Stimulated activated CD8-positive, alpha-beta memory T cell treated with anti-CD3 and anti-CD28 coated beads, Interleukin-7, amount 100 ng/mL, for 1 hour (primary cell): Measurements from ENCODE around the gene EFNA4.
"Not testable (repeated sequence)": the region's sequence is repeated elsewhere in the genome, so short reads cannot be mapped to it uniquely, and the experiment has no call there.

ENCODE experiments used
- DNase-seq, 2 donors: peaks; one replicate each; pipeline ENCODE4 v3.0.0-alpha.2; 2020; ENCODE audit warnings: low read depth in 2 of 2

EFNA4 gene

DNA sequence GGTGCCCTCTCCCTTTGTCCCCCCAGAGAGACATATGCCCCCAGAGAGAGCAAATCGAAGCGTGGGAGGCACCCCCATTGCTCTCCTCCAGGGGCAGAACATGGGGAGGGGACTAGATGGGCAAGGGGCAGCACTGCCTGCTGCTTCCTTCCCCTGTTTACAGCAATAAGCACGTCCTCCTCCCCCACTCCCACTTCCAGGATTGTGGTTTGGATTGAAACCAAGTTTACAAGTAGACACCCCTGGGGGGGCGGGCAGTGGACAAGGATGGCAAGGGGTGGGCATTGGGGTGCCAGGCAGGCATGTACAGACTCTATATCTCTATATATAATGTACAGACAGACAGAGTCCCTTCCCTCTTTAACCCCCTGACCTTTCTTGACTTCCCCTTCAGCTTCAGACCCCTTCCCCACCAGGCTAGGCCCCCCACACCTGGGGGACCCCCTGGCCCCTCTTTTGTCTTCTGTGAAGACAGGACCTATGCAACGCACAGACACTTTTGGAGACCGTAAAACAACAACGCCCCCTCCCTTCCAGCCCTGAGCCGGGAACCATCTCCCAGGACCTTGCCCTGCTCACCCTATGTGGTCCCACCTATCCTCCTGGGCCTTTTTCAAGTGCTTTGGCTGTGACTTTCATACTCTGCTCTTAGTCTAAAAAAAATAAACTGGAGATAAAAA, 23.5 kb downstream of the EFNA4 start:
- no peak for DNase-seq

DNA sequence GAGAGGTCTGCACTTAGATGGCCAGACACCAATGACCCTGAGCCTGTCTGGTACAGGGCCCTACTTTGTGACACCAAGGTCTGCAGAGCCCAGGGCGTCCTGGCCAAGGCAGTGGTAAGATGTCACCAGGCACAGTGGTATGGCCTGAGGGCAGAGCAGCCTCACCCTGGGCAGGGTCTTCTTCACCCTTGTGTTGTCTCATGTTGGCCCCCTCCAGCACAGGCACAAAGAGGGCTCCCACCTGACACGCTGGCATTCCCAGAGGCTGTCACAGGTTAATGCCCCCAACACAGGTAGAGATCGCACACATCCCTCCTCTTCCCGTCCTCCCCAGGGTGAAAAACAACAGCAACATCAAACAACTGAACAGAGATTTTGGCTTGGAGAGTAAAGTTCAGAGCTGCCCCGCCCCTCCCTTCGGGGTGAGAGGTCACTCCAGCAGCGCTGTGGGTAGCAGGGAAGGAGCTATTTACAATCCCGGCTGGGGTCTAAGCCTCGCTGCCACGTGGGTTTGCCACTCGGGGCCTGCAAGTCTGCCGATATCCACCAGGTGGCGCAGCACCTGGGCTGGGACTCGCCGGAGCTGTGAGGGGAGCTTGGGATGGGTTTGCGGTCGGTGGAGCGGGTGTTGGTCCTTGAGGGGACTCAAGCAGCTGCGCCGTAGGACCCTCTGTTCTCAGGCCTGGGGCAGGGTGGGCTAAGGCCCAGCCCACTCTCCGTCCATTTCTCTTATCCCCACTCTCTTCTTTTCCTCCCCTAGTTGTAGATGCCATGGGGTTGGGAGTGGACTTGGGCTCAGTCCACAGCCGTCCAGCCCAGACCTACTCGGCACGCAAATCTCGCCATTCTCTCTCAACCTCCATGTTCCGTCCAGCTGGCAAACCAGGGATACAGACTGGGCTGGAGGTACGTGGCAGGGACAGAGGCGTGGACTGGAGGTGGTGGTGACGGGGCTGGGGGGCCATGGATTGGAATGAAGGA, 27.8 kb downstream of the EFNA4 start:
- DNase-seq, result peak; percentile 61 to 70

DNA sequence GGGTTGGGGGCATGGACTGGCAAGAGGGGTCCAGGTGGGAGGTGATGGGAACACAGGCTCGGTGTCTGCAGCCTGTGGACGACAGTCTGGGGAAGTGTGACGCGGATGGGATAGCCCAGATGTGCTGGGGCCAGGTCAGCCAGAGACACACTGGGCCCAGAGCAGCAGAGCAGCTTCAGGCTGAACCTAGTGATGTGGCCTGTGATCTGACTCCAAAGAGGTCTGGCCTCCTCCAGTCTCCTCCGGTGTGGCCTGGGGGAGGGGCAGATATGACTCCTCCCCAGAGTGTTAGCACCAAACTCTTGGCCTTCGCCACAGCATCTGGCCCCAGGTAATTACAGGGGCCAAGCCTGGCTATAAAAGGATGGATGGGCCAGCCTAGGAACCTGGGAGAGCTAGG, 28.6 kb downstream of the EFNA4 start:
- no peak for DNase-seq

DNA sequence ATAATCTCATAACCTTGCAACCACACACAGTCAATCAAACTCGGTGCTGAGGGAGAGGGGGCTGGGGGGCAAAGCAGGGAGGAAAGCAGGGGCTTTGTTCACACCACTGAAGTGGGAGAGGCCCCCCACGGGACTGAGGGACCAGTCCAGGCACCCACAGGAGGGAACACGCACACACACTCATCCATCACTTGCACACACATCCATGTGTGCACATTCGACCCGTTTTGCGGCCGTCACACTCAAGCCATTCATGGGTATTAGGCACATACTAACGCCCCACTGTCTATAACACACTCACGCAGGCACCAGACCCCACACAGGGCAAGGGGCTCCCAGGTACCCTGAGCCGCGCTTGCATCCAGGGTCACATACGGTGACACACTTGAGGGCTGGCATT, 29.1 kb downstream of the EFNA4 start:
- no peak for DNase-seq

DNA sequence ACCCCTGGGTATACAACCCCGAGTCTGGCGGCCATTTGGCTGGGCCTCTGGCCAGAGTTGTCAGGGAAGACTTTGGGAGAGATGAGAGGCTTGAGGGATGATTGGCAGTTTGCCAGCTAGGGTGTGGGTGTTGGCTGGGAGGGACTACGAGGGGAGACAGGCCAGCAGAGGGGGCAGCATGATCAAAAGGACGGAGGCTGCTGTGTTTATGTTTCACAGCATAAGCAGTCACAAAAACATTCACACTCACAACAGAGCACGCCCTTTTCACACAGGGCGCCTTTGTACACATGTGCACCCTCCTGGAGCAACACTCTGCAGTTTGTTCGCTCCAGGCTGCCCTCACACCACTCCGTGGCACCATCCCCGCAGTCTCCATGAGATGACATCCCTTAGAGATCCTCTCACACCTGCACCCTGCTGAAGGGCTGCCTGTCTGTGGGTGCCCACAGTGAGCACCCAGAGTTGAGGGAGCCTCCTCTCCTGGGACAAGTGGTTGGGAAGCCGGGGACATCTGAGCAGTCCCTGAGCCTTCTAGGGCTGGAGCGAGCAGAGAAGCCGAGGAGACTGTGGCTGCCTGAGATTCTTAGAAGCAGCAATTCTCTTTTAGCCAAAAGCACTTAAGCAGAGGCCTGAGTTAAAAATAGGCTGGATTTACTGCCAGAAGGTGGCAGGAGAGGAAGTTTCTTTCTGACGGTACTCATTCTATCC, 30.5 kb downstream of the EFNA4 start:
- DNase-seq, result no peak

DNA sequence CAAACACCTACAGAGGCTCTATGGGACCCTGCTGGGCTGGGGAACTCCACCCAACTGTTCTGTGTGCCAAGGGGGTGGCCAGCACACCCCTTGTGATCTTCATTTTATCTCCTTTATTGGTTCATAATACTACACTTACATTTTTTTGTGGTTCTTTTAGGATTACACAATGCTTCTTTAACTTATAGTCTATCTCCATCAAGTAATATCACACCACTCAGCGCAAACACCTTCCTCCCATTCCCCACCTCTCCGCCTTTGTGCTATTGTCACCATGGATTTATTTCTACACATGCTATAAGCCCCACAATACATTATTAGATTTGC, 31.0 kb downstream of the EFNA4 start:
- DNase-seq, result no peak

DNA sequence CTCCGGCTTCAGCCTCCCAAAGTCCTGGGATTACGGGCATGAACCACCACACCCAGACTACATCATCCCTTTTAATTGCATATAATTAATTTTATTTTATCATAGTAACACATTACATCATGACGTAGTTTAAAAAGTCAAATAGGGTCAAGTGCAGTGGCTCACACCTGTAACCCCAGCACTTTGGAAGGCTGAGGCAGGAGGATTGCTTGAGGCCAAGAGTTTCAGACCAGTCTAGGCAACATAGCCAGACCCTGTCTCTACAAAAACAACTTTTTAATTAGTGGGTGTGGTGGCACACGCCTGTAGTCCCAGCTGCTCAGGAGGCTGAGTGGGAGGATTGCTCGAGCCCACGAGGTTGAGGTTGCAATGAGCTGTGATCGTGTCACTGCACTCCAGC, 35.8 kb downstream of the EFNA4 start:
- DNase-seq, result no peak

DNA sequence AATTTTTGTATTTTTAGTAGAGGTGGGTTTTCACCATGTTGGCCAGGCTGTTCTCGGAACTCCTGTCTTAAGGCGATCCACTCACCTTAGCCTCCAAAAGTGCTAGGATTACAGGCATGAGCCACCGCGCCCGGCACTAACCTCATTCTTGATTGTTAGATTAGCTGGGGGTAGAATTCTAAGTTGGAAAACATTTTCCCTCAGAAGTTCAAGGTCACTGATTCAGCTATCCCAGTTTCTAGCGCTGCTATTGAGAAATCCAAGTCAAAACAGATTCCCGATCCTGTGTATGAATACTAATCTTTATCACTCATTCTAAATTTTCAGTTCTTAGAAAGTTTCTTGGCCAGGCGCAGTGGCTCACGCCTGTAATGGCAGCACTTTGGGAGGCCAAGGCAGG, 39.8 kb downstream of the EFNA4 start:
- DNase-seq, result no peak

DNA sequence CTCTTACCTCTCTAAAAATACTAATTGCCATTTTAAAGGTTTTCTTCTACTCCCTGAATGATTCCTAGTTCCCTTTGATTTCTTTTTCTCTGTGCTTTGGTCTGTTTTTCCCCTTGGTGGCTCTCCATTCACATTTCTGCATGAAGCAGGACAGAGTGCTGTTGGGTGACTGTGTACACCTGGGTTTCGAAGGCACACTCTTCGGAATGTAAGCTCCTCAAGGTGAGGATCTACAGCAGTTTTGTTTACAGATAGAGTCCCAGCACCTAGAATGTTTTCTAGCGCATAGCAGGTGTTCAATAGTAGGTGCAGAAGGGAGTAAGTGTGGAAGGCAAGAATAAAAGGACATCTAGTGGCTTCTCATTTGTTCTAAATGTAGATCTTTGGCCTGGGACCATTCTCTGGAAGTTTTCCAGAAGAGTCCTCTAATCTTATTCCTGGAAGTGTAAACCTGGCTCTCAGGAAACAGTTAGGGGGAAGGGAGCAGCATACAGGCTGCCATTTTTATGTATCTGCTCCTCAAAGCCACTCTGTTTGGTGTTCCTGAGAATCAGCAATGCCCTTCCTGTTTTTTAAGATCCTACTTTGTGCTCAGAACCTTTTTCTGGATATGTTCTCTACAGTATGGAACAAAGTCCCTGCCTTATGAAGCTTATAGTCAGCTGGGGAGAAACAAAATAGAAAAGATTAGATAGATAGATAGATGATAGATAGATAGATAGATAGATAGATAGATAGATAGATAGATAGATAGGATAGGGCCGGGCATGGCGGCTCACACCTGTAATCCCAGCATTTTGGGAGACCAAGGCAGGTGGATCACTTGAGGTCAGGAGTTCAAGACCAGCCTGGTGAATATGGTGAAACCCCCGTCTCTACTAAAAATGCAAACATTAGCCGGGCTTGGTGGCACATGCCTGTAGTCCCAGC, 41.3 kb downstream of the EFNA4 start:
- no peak for DNase-seq

DNA sequence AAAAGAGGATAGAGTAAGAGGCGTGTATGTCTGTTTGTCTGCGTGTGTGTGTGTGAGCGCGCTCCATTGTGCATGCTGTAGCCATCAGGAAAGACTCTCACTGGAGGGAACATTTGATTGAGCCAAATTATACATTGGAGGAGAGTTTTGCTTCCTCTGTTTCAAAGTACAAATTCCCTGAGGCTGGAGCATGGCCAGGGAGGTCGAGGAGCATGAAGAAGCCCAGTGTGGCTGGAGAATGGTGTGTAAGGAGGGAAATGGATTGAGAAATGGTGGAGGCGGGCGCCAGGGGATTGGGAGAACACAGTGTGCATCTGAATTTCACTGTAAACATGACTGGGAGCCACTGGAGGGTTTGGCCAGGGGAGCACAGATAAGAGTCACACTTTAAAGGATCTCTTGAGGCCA, 42.1 kb downstream of the EFNA4 start:
- DNase-seq, result no peak

DNA sequence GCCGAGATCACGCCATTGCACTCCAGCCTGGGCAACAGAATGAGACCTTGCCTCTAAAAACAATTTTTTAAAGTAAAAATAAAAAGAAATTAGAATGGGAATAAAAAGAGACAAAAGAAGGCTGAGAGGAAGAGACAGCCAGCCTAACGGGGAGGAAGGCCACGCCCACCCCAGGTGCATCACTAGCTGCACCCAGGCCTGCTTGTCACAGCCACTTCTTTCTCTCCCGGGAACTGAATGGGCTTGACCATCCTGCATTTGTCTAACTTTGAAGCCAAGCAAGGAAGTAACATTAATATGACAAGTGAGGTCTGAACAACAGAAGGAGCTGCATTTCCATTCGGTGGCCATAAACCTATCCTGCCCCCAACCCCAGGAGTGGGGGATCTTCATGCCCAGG, 43.3 kb downstream of the EFNA4 start:
- DNase-seq, result no peak

DNA sequence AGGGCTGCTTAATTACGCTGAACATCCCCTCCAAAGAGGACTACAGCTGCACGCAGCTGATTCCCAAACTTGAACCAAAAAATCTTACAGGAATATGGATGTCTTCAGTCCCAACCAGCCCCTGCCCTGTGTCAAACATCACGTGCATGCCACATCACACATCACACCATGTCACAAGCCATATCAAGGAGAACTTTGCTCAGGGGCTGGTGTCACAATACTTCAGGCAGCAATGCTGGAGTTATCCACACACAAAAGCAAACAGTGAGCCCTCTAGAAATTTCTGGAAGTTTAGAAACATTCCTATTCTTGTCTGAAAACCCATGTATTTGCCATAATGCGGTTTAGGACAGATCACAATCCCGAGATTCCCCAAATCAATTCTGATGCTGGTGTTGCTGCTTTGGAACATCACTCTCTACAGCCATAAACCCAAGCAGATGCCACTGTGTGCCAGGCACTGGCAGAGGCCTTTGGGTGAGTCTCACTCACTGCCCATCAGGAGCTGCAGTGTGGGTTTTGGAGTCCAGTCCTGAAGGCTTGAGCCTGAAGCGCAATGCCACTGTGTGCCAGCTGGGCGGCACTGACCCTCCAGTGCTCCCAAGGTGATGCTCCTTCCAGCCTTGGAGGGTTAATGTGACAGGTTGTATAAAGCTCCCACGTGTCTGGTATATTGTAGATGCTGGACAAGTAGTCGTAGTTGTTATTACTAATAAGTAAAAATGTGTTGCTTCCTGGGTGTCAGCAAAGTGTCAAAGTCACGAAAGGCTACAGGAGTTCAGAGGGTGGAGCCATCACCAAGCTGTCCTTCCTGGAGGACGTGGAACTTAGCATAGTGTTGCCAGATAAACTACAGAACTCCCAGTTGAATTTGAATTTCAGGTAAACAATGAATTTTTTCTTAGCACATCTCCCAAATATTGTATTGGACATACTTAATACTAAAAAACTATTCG, 44.0 kb downstream of the EFNA4 start:
- DNase-seq, result no peak

DNA sequence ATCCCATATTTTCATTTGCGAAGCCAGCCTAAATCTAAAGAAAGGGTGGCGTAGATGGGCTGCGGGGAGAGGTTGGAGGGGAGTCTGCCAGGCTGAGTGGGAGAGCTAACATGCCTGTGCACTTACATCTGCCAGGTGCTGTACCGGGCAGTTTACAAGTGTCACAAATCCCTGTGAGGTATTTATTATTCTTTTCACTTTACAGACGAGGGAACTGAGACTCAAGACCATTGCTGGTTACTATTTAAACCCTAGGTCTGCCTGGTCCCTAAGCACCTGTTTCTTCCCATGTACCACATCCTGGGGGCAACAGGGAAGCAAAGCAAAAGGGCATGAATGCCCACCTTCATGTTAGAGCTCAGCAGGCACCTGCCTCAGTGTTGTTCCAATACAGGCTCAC, 44.8 kb downstream of the EFNA4 start:
- DNase-seq, result no peak

DNA sequence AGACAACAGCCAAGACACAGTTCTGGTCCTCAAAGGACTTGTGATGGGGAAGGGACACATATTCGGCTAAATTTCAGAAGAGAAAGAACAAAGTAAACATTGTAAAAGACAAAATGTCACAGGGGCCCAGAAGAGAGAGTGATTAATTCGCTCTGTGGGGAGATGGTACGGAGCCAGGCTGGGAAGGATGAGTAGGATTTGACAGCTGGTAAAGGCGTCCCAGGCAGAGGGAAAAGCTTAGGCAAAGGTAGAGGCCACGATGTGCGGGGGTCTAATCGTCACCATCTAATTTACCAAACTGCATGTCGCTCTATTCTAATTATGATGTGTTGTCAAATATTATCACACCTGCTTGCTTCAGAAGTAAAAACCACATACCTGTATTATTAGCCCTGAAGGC, 46.8 kb downstream of the EFNA4 start:
- DNase-seq, result no peak

DNA sequence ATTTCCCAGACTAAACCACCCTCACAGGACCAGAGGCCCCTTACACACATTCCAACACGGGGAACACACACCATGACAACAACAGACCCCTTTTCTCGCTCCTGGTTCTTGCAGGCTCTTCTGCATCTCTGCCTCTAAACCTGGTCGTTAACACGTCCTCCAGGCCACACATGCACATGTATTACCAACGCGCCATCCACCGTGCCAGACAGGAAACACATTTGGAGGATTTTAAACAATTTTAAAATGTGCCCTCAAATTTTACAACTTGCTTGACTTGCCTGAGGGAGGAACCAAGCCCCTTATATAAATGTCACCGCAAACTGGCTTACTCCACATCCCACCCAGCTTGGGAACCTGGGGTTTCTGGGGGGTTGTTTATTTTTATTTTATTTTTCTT, 47.3 kb downstream of the EFNA4 start:
- DNase-seq, result no peak

DNA sequence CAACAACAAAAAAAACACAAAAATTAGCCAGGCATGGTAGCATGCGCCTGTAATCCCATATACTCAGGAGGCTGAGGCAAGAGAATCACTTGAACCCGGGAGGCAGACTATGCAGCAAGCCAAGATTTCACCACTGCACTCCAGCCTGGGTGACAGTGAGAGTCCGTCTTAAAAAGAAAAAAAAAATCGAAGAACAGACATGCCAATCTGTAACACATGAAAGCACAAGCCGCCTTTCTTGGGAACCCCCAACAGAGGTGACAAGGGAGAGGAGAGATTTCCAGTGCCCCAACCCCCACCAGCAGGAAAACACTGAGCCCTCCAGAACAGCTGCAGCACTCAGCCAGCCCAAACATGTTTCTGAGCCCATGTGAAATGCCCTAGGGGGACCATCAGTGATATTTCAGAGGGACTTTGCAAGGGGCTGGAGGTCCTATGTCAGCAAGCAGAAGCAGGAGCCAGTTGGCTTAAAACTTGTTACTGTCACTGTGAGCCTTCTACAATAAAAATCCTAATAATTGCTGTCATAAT, 50.0 kb downstream of the EFNA4 start:
- no peak for DNase-seq

DNA sequence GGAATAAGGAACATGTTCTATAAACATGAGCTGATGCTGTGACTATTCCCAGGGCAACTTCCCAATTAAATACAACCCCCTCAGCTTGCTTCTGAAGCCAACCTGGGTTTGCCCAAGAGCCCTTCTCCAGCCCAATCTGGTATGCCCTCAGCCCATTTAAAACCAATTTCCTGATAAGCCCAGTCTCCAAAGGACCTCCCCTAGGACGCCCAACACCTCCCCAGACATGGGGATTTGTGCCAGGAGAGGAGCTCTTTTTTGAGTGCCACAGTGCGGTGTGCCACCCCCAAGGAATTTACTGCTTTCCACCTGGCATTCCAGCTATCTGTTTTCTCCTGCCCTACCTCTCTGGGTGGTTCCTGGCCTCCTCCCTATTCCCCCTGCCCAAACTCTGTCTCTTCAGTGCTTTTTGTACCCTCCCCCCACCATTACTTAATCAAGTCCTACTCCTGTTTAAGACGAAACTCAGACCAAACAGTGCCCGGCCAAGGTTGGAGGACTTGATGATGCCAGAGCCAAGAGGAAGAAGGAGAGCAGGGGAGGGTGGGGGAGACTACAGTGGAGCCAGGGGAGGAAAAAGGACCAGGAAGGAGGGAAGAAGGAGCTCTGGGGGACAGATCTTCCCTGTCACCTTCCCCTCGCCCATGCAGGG, 52.7 kb downstream of the EFNA4 start:
- no peak for DNase-seq

DNA sequence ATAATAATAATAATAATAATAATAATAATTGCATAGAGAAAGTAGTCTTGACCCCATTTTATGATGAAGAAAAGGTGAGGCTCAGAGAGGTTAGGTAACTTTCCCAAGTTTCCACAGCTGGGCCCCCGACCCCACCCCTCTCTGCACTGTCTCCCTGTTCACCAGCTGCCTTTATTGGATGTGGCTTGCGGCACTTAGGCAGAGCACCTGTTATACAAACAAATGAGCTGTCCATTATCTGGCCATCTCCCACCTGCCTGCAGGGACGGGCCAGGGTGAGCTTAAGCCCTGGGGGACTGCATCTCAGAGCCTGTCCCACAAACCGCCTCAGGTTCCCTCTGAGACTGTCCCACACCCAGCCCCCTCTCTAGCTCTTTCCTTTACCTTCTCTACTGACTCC, 54.1 kb downstream of the EFNA4 start:
- no peak for DNase-seq

DNA sequence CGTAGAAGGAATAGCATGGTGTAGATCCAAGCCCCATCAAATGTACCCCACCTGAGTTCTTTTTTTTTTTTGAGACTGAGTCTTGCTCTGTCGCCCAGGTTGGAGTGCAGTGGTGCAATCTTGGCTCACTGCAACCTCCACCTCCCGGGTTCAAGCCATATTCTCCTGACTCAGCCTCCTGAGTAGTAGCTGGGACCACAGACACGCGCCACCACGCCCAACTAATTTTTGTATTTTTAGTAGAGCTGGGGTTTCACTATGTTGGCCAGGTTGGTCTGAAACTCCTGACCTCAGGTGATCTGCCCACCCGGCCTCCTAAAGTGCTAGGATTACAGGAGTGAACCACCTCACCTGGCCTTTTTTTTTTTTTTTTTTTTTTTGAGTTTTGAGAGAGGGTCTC, 54.5 kb downstream of the EFNA4 start:
- not testable (repeated sequence) for DNase-seq
